Chondrocyte (in vitro differentiated cells): ENCODE results near the gene STK32A. TPM values are rescaled to one million over a fixed set of nuclear protein-coding genes. Genes with fewer than 3 reads are reported as not detected.

Experiments
- DNase-seq: peaks from one replicate; pipeline ENCODE4 v3.0.0; 2021; ENCODE audit warnings: mixed read lengths, low spot score
- H3K27ac Mint-ChIP-seq: one replicate; pipeline ENCODE4 v1.8.0; 2021; ENCODE audit warnings: mild to moderate bottlenecking, moderate library complexity, mixed read lengths; ENCODE audit not compliant: unreplicated experiment
- H3K27me3 Mint-ChIP-seq: 2 replicates; pipeline ENCODE4 v1.8.0; 2021; ENCODE audit warnings: low read depth, mixed read lengths
- H3K36me3 Mint-ChIP-seq: 2 replicates; pipeline ENCODE4 v1.8.0; 2021; ENCODE audit warnings: low read depth, mixed read lengths
- H3K4me1 Mint-ChIP-seq: 2 replicates; pipeline ENCODE4 v1.8.0; 2021; ENCODE audit warnings: low read depth, mild to moderate bottlenecking, mixed read lengths
- H3K4me3 Mint-ChIP-seq: one replicate; pipeline ENCODE4 v1.8.0; 2021; ENCODE audit warnings: mild to moderate bottlenecking, moderate library complexity, mixed read lengths; ENCODE audit not compliant: unreplicated experiment
- H3K9me3 Mint-ChIP-seq: 2 replicates; pipeline ENCODE4 v1.8.0; 2021; ENCODE audit warnings: low read depth, mixed read lengths
- CTCF ChIP-seq: fragments of 200-600 bp; sonication (generic); IDR thresholded peaks from 2 replicates; pipeline ENCODE4 v1.5.0; 2021; ENCODE audit warnings: antibody characterized with exemption, mild to moderate bottlenecking, moderate library complexity
- total RNA-seq: library from RNA; stranded (reverse); gene quantifications from 3 replicates; pipeline ENCODE4 v1.2.1, GENCODE V29; 2021

Gene STK32A
- total RNA-seq, 1 donor from 2014 or later, result 0.12 TPM

- Mint-ChIP-seq H3K4me3 (no peak overlapping the region), H3K9me3 (no peaks in the 10 kb centered on the region), H3K27me3 (no peaks in the 10 kb centered on the region), H3K36me3 (peaks cover 7% of the 10 kb centered on the region), H3K27ac (peak overlapping the region; percentile 39), H3K4me1 (peaks cover 46% of the 10 kb centered on the region)
- no peak for DNase-seq
- no peak for TF ChIP-seq CTCF
These were observed 192.9 kb downstream of the STK32A start for GRCh38 chr5:147427521-147428401.

- Mint-ChIP-seq H3K27me3 (no peaks in the 10 kb centered on the region), H3K27ac (no peak overlapping the region), H3K9me3 (no peaks in the 10 kb centered on the region), H3K4me3 (no peak overlapping the region), H3K4me1 (peaks cover 50% of the 10 kb centered on the region), H3K36me3 (peaks cover 2% of the 10 kb centered on the region)
- TF ChIP-seq CTCF, result no peak
- DNase-seq, result no peak
These were observed 195.8 kb downstream of the STK32A start for GRCh38 chr5:147430628-147431027.

GRCh38 chr5:147431586-147431985, 196.8 kb downstream of the STK32A start:
- peaks cover 2% of the 10 kb centered on the region for H3K36me3 Mint-ChIP-seq
- no peaks in the 10 kb centered on the region for H3K27me3 Mint-ChIP-seq
- peak overlapping the region; percentile 77 for H3K27ac Mint-ChIP-seq
- H3K9me3 Mint-ChIP-seq, result no peaks in the 10 kb centered on the region
- no peak for DNase-seq
- H3K4me3 Mint-ChIP-seq, result no peak overlapping the region
- no peak for TF ChIP-seq CTCF
- peaks cover 52% of the 10 kb centered on the region for H3K4me1 Mint-ChIP-seq

- Mint-ChIP-seq H3K9me3 (no peaks in the 10 kb centered on the region), H3K36me3 (peaks cover 2% of the 10 kb centered on the region), H3K27me3 (no peaks in the 10 kb centered on the region), H3K27ac (no peak overlapping the region), H3K4me1 (peaks cover 52% of the 10 kb centered on the region), H3K4me3 (no peak overlapping the region)
- TF ChIP-seq CTCF, result no peak
- no peak for DNase-seq
These were observed 197.5 kb downstream of the STK32A start for GRCh38 chr5:147432323-147432722.

- H3K4me1 Mint-ChIP-seq, result peaks cover 53% of the 10 kb centered on the region
- no peaks in the 10 kb centered on the region for H3K9me3 Mint-ChIP-seq
- peaks cover 2% of the 10 kb centered on the region for H3K36me3 Mint-ChIP-seq
- DNase-seq, result no peak
- no peak overlapping the region for H3K27ac Mint-ChIP-seq
- TF ChIP-seq CTCF, result no peak
- H3K4me3 Mint-ChIP-seq, result no peak overlapping the region
- H3K27me3 Mint-ChIP-seq, result no peaks in the 10 kb centered on the region
These were observed 199.2 kb downstream of the STK32A start for GRCh38 chr5:147434049-147434448.
